GM23338 (cell line): Measurements from ENCODE around the gene MXRA7. TPM values are rescaled to one million over a fixed set of nuclear protein-coding genes. Genes with fewer than 3 reads are reported as not detected.

Source experiments
- ATAC-seq: fragments of 200-7000 bp; cut with Tn5 transposase; 3 replicates; pipeline ENCODE4 v1.9.1; 2020
- DNase-seq: peaks from one replicate; pipeline ENCODE4 v3.0.0-alpha.2; 2015; ENCODE audit warnings: low spot score
- H2AFZ ChIP-seq: fragments of 200-600 bp; sonication (generic); 2 replicates; pipeline ENCODE4 v1.8.0; 2016; ENCODE audit warnings: antibody characterized with exemption, mild to moderate bottlenecking, moderate library complexity
- H3F3A ChIP-seq: fragments of 200-600 bp; sonication (generic); replicated peaks from 2 replicates; pipeline ENCODE4 v1.8.0; 2017; ENCODE audit warnings: antibody characterized with exemption, mixed run types, low read depth
- H3K27ac ChIP-seq: fragments of 200-600 bp; sonication (generic); 2 replicates; pipeline ENCODE4 v1.6.1; 2016; ENCODE audit warnings: low read depth
- H3K27me3 ChIP-seq: fragments of 200-600 bp; sonication (generic); 2 replicates; pipeline ENCODE4 v1.8.0; 2016; ENCODE audit warnings: mild to moderate bottlenecking, mixed run types, moderate library complexity; ENCODE audit not compliant: insufficient read depth
- H3K36me3 ChIP-seq: fragments of 200-600 bp; sonication (generic); 2 replicates; pipeline ENCODE4 v1.8.0; 2016; ENCODE audit warnings: mild to moderate bottlenecking; ENCODE audit not compliant: insufficient read depth
- H3K4me1 ChIP-seq: fragments of 200-600 bp; sonication (generic); 2 replicates; pipeline ENCODE4 v1.8.0; 2016; ENCODE audit warnings: mild to moderate bottlenecking, moderate library complexity; ENCODE audit not compliant: insufficient read depth
- H3K4me2 ChIP-seq: fragments of 200-600 bp; sonication (generic); 2 replicates; pipeline ENCODE4 v1.7.1; 2017; ENCODE audit warnings: mixed run types
- H3K4me3 ChIP-seq: fragments of 200-600 bp; sonication (generic); 2 replicates; pipeline ENCODE4 v1.6.1; 2016; ENCODE audit warnings: mixed run types
- H3K79me2 ChIP-seq: fragments of 200-600 bp; sonication (generic); replicated peaks from 2 replicates; pipeline ENCODE4 v1.8.0; 2017; ENCODE audit warnings: mild to moderate bottlenecking; ENCODE audit not compliant: insufficient read depth
- H3K9me2 ChIP-seq: fragments of 200-600 bp; sonication (generic); 2 replicates; pipeline ENCODE4 v1.8.0; 2017; ENCODE audit not compliant: insufficient read depth
- H4K20me1 ChIP-seq: fragments of 200-600 bp; sonication (generic); replicated peaks from 2 replicates; pipeline ENCODE4 v1.8.0; 2017; ENCODE audit warnings: mild to moderate bottlenecking; ENCODE audit not compliant: insufficient read depth
- H3K27ac Mint-ChIP-seq: 2 replicates; pipeline ENCODE4 v1.8.0; 2020; ENCODE audit warnings: inconsistent platforms, mild to moderate bottlenecking, moderate library complexity, mixed read lengths
- H3K27me3 Mint-ChIP-seq: 3 replicates; pipeline ENCODE4 v1.8.0; 2022; ENCODE audit warnings: low read depth, mild to moderate bottlenecking, moderate library complexity, mixed read lengths, inconsistent platforms; ENCODE audit not compliant: insufficient read depth, poor library complexity
- H3K36me3 Mint-ChIP-seq: 3 replicates; pipeline ENCODE4 v1.8.0; 2021; ENCODE audit warnings: low read depth, mild to moderate bottlenecking, inconsistent platforms, moderate library complexity, mixed read lengths
- H3K4me1 Mint-ChIP-seq: 3 replicates; pipeline ENCODE4 v1.8.0; 2020; ENCODE audit warnings: mild to moderate bottlenecking, inconsistent platforms, mixed read lengths
- H3K4me3 Mint-ChIP-seq: 3 replicates; pipeline ENCODE4 v1.8.0; 2021; ENCODE audit warnings: moderate library complexity, mild to moderate bottlenecking, inconsistent platforms, mixed read lengths
- H3K9me3 Mint-ChIP-seq: 3 replicates; pipeline ENCODE4 v1.8.0; 2020; ENCODE audit warnings: moderate library complexity, mild to moderate bottlenecking, inconsistent platforms, mixed read lengths
- CREB1 ChIP-seq: fragments of 250-450 bp; sonication (Bioruptor Pico); IDR thresholded peaks from 2 replicates; pipeline ENCODE4 v1.5.0; 2020; ENCODE audit warnings: low read depth, mild to moderate bottlenecking, moderate library complexity
- CTCF ChIP-seq, 2 experiments: fragments of 200-600 bp in 1 of 2; sonication (generic) in 1 of 2; conservative IDR thresholded peaks; 2 replicates each; pipeline versions ENCODE4 v1.5.1 to v1.6.1; 2016 to 2017; ENCODE audit warnings: antibody characterized with exemption in 2 of 2, low read depth in 2 of 2, mild to moderate bottlenecking in 2 of 2, moderate library complexity in 1 of 2
- EZH2 ChIP-seq: fragments of 200-600 bp; sonication (generic); IDR thresholded peaks from one replicate; pipeline ENCODE4 v1.8.0; 2017; ENCODE audit warnings: antibody characterized with exemption, mild to moderate bottlenecking, low read depth; ENCODE audit not compliant: unreplicated experiment
- EZH2phosphoT487 ChIP-seq: fragments of 200-600 bp; sonication (generic); IDR thresholded peaks from one replicate; pipeline ENCODE4 v1.8.1; 2018; ENCODE audit warnings: antibody characterized with exemption; ENCODE audit not compliant: unreplicated experiment
- JUNB ChIP-seq: IDR thresholded peaks from one replicate; pipeline ENCODE4 v1.6.1; 2016; ENCODE audit warnings: antibody characterized with exemption; ENCODE audit not compliant: unreplicated experiment
- NANOG ChIP-seq: IDR thresholded peaks from 2 replicates; pipeline ENCODE4 v1.6.1; 2016; ENCODE audit warnings: antibody characterized with exemption, borderline replicate concordance
- POLR2AphosphoS5 ChIP-seq: IDR thresholded peaks from 2 replicates; pipeline ENCODE4 v1.6.1; 2016; ENCODE audit warnings: antibody characterized with exemption, low read depth
- STAT1 ChIP-seq: IDR thresholded peaks from one replicate; pipeline ENCODE4 v1.6.1; 2016; ENCODE audit warnings: antibody characterized with exemption; ENCODE audit not compliant: unreplicated experiment
- ZNF114 ChIP-seq: fragments of 250-450 bp; sonication (Bioruptor Pico); IDR thresholded peaks from 2 replicates; pipeline ENCODE4 v1.5.0; 2020; ENCODE audit warnings: mild to moderate bottlenecking, moderate library complexity
- ZNF331 ChIP-seq: fragments of 250-450 bp; sonication (Bioruptor Pico); IDR thresholded peaks from 2 replicates; pipeline ENCODE4 v1.5.0; 2020; ENCODE audit warnings: low read depth, mild to moderate bottlenecking, moderate library complexity
- polyA plus RNA-seq: library from polyadenylated mRNA; unstranded; fragments of >200 nt; fragmentation: Nextera tagmentation; extraction: Ambion mirVana; gene quantifications from 2 replicates; pipeline ENCODE4 v1.2.1, GENCODE V29; 2016
- total RNA-seq: library from RNA; depleted of rRNA; stranded (reverse); fragments of >200 nt; shearing (Covaris generic); gene quantifications from 2 replicates; pipeline ENCODE4 v1.2.3, GENCODE V29; 2014
- TF ChIP-seq, protein P1 (sequence below): IDR thresholded peaks from 2 replicates; pipeline ENCODE4 v1.6.1; 2016; ENCODE audit warnings: antibody characterized with exemption
- TF ChIP-seq, protein P2 (sequence below): IDR thresholded peaks from one replicate; pipeline ENCODE4 v1.6.1; 2018; ENCODE audit warnings: antibody characterized with exemption; ENCODE audit not compliant: unreplicated experiment
- TF ChIP-seq, protein P3 (sequence below): fragments of 250-450 bp; sonication (Bioruptor Pico); IDR thresholded peaks from 2 replicates; pipeline ENCODE4 v1.5.0; 2020; ENCODE audit warnings: mild to moderate bottlenecking, moderate library complexity

Gene MXRA7
- total and polyA plus RNA-seq, 2 experiments from 2014 or later: 12.1 to 46.6 TPM

- peak overlapping the region; percentile 92 for H3K4me2 ChIP-seq
- H2AFZ ChIP-seq: no peak overlapping the region
- H3K27ac ChIP-seq: no peak overlapping the region
- peaks cover 59% of the 10 kb centered on the region for H3K79me2 ChIP-seq
- no peaks in the 10 kb centered on the region for H3K27me3 ChIP-seq
- H3K9me3 Mint-ChIP-seq: no peaks in the 10 kb centered on the region
- peaks cover 10% of the 10 kb centered on the region; the same call in 2 of the 3 replicates for H3K4me1 Mint-ChIP-seq
- H3K4me3 ChIP-seq: peak overlapping the region; percentile 99
- H4K20me1 ChIP-seq: peaks cover 16% of the 10 kb centered on the region
- TF ChIP-seq JUNB (no peak), ZNF114 (no peak), STAT1 (no peak), CREB1 (no peak), CTCF (conservative IDR thresholded peaks at IDR 0.05; ENCODE audit: low read depth in 2 of 2) (no peak), ZNF331 (no peak), EZH2 (no peak), NANOG (no peak), EZH2phosphoT487 (no peak), POLR2AphosphoS5 (no peak)
- TF ChIP-seq, protein P1, sequence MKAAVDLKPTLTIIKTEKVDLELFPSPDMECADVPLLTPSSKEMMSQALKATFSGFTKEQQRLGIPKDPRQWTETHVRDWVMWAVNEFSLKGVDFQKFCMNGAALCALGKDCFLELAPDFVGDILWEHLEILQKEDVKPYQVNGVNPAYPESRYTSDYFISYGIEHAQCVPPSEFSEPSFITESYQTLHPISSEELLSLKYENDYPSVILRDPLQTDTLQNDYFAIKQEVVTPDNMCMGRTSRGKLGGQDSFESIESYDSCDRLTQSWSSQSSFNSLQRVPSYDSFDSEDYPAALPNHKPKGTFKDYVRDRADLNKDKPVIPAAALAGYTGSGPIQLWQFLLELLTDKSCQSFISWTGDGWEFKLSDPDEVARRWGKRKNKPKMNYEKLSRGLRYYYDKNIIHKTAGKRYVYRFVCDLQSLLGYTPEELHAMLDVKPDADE: no peak
- TF ChIP-seq, protein P2, sequence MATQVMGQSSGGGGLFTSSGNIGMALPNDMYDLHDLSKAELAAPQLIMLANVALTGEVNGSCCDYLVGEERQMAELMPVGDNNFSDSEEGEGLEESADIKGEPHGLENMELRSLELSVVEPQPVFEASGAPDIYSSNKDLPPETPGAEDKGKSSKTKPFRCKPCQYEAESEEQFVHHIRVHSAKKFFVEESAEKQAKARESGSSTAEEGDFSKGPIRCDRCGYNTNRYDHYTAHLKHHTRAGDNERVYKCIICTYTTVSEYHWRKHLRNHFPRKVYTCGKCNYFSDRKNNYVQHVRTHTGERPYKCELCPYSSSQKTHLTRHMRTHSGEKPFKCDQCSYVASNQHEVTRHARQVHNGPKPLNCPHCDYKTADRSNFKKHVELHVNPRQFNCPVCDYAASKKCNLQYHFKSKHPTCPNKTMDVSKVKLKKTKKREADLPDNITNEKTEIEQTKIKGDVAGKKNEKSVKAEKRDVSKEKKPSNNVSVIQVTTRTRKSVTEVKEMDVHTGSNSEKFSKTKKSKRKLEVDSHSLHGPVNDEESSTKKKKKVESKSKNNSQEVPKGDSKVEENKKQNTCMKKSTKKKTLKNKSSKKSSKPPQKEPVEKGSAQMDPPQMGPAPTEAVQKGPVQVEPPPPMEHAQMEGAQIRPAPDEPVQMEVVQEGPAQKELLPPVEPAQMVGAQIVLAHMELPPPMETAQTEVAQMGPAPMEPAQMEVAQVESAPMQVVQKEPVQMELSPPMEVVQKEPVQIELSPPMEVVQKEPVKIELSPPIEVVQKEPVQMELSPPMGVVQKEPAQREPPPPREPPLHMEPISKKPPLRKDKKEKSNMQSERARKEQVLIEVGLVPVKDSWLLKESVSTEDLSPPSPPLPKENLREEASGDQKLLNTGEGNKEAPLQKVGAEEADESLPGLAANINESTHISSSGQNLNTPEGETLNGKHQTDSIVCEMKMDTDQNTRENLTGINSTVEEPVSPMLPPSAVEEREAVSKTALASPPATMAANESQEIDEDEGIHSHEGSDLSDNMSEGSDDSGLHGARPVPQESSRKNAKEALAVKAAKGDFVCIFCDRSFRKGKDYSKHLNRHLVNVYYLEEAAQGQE: no peak
- TF ChIP-seq, protein P3, sequence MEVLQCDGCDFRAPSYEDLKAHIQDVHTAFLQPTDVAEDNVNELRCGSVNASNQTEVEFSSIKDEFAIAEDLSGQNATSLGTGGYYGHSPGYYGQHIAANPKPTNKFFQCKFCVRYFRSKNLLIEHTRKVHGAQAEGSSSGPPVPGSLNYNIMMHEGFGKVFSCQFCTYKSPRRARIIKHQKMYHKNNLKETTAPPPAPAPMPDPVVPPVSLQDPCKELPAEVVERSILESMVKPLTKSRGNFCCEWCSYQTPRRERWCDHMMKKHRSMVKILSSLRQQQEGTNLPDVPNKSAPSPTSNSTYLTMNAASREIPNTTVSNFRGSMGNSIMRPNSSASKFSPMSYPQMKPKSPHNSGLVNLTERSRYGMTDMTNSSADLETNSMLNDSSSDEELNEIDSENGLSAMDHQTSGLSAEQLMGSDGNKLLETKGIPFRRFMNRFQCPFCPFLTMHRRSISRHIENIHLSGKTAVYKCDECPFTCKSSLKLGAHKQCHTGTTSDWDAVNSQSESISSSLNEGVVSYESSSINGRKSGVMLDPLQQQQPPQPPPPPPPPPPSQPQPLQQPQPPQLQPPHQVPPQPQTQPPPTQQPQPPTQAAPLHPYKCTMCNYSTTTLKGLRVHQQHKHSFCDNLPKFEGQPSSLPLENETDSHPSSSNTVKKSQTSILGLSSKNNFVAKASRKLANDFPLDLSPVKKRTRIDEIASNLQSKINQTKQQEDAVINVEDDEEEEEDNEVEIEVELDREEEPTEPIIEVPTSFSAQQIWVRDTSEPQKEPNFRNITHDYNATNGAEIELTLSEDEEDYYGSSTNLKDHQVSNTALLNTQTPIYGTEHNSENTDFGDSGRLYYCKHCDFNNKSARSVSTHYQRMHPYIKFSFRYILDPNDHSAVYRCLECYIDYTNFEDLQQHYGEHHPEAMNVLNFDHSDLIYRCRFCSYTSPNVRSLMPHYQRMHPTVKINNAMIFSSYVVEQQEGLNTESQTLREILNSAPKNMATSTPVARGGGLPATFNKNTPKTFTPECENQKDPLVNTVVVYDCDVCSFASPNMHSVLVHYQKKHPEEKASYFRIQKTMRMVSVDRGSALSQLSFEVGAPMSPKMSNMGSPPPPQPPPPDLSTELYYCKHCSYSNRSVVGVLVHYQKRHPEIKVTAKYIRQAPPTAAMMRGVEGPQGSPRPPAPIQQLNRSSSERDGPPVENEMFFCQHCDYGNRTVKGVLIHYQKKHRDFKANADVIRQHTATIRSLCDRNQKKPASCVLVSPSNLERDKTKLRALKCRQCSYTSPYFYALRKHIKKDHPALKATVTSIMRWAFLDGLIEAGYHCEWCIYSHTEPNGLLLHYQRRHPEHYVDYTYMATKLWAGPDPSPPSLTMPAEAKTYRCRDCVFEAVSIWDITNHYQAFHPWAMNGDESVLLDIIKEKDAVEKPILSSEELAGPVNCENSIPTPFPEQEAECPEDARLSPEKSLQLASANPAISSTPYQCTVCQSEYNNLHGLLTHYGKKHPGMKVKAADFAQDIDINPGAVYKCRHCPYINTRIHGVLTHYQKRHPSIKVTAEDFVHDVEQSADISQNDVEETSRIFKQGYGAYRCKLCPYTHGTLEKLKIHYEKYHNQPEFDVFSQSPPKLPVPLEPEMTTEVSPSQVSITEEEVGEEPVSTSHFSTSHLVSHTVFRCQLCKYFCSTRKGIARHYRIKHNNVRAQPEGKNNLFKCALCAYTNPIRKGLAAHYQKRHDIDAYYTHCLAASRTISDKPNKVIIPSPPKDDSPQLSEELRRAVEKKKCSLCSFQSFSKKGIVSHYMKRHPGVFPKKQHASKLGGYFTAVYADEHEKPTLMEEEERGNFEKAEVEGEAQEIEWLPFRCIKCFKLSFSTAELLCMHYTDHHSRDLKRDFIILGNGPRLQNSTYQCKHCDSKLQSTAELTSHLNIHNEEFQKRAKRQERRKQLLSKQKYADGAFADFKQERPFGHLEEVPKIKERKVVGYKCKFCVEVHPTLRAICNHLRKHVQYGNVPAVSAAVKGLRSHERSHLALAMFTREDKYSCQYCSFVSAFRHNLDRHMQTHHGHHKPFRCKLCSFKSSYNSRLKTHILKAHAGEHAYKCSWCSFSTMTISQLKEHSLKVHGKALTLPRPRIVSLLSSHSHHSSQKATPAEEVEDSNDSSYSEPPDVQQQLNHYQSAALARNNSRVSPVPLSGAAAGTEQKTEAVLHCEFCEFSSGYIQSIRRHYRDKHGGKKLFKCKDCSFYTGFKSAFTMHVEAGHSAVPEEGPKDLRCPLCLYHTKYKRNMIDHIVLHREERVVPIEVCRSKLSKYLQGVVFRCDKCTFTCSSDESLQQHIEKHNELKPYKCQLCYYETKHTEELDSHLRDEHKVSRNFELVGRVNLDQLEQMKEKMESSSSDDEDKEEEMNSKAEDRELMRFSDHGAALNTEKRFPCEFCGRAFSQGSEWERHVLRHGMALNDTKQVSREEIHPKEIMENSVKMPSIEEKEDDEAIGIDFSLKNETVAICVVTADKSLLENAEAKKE: no peak
- H3K36me3 Mint-ChIP-seq: peaks cover 56% of the 10 kb centered on the region
- no peaks in the 10 kb centered on the region for H3K9me2 ChIP-seq
- peak overlapping the region; percentile 96; the same call in 1 of the 2 replicates for H3K27ac Mint-ChIP-seq
- H3F3A ChIP-seq: peaks cover 22% of the 10 kb centered on the region
- peaks cover 13% of the 10 kb centered on the region for H3K36me3 ChIP-seq
- peaks cover 11% of the 10 kb centered on the region for H3K27me3 Mint-ChIP-seq
- peak overlapping the region; percentile 90 for H3K4me3 Mint-ChIP-seq
- peaks cover 16% of the 10 kb centered on the region for H3K4me1 ChIP-seq
- no peak for DNase-seq
- ATAC-seq: no peak
These were observed 17.1 kb upstream of the MXRA7 start for GRCh38 chr17:76727745-76728456.
